Activated gamma-delta T cell treated with Interleukin-2 at 50 U/mL for 16 hours (primary cell): Measurements from ENCODE around the gene RIPK1.
"Not testable (repeated sequence)": the region's sequence is repeated elsewhere in the genome, so short reads cannot be mapped to it uniquely, and the experiment has no call there.

ENCODE experiments used
- DNase-seq: peaks from one replicate; pipeline ENCODE4 v3.0.0-alpha.2; 2020

RIPK1 gene

DNA sequence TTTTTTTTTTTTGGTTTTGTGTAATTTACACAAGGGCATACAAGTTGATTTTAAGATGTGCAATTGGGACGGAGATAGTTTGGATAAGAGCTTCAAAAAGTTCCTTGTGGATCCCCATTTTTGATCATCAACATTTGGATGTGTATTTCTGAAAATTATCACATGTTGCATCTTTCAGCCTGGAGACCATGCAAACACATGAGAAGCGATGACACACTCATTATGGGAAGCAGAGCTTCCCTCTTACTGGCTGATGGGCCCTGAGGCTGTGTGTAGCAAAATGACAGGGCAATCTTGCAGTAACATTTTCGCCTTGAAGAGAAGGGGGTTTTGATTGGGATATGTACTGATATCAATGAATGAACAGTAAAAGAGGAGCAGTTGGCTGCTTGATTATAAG is 22.0 kb upstream of the RIPK1 start:
- DNase-seq = no peak

DNA sequence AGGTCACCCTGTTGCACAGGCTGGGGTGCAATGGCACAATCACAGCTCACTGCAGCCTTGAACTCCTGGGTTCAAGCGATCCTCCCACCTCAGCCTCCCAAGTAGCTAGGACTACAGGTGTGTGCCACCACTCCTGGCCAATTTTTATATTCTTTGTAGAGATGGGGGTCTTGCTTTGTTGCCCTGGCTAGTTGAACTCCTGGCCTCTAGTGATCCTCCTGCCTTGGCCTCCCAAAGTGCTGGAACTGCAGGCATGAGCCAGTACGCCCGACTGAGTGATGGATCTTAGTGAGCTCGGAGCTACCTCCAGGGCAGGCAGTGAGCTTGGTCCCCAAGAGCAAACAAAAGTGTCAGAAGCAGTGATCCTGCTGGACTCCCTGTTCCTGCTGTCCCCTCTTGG is 20.3 kb upstream of the RIPK1 start:
- not testable (repeated sequence) for DNase-seq

DNA sequence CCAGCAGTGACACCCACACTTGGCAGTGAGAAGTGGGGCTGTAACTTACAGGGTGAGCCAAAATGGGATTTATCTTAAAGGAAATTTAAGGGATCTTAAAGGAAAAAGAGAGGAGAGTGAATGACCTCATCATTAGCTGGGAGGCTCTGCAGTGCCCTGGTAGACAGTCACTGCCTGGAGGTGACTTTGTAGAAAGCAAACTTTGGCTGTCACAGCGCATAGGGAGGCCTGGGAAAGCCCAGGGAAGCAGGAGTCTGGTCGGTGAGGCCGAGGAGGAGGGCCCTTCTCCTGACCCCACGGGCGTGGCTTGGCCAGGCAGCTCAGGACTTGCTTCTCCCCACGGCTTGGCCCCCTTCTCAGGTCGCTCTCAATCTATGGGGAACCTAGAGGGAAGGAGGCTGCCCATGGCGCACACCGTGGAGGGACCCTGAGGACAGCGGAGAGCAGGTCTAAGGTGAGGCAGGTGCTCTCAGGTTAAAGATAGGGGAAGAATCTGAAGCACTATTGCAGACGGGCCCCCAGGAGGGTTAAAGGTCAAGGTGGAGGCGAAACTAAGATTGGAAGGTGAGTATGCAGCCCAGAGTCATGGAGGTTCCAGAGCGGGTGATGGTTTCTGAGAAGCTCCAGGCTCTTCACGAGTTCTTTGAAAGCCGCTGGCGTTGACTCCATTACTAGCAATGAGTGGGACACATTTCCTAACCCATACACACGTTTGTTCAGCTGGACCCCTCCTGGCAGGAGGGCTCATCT is 15.6 kb upstream of the RIPK1 start:
- no peak for DNase-seq

DNA sequence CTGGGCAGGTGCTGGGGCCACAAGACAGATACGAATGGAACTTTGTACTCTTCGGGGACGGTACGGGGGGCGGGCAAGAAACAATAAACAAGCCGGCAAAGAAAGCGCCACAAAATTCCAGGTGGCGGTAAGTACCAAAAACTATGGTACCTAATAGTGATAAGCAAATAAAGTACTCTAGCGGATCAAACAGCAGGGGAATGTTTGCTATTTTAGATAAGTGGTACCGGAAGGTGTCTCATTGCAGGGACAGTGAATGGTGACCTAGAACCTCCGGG is 15.1 kb upstream of the RIPK1 start:
- no peak for DNase-seq

DNA sequence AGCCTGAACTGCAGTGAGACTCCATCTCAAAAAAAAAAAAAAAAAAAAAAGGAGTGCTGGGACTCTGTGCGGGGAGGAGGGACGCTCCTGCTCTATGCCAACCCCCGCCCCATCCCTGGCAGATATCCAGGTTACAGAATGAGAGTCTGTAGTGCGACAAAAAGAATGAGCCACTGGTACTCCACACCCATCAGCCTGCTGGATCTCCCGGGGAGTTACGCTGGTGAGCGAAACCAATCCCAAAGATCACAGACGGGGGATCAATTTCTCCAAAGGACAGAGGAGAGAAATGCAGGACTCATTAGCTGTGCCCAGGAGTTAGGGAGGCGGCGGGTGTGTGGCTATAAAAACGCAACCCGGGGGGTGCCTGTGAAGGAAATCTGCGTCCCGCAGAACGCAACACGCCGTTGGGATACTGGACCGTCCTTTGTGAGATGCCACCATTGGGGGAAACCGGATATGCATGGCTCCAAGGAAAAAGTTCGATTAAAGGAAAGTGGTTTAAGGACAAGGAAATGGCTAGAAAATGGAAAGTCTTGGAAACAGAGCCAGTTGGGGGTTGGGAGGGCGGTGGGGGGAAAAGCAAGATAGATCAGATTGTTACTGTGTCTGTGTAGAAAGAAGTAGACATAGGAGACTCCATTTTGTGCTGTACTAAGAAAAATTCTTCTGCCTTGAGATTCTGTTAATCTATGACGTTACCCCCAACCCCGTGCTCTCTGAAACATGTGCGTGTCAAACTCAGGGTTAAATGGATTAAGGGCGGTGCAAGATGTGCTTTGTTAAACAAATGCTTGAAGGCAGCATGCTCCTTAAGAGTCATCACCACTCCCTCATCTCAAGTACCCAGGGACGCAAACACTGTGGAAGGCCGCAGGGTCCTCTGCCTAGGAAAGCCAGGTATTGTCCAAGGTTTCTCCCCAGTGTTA is 13.8 kb upstream of the RIPK1 start:
- not testable (repeated sequence) for DNase-seq

DNA sequence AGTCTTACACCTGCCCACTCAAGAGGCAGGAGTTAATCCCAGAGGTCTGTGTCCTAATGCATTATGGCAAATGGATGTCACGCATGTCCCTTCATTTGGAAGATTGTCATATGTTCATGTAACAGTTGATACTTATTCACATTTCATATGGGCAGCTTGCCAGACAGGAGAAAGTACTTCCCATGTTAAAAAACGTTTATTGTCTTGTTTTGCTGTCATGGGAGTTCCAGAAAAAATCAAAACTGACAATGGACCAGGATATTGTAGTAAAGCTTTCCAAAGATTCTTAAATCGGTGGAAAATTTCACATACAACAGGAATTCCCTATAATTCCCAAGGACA is 13.2 kb upstream of the RIPK1 start:
- not testable (repeated sequence) for DNase-seq

DNA sequence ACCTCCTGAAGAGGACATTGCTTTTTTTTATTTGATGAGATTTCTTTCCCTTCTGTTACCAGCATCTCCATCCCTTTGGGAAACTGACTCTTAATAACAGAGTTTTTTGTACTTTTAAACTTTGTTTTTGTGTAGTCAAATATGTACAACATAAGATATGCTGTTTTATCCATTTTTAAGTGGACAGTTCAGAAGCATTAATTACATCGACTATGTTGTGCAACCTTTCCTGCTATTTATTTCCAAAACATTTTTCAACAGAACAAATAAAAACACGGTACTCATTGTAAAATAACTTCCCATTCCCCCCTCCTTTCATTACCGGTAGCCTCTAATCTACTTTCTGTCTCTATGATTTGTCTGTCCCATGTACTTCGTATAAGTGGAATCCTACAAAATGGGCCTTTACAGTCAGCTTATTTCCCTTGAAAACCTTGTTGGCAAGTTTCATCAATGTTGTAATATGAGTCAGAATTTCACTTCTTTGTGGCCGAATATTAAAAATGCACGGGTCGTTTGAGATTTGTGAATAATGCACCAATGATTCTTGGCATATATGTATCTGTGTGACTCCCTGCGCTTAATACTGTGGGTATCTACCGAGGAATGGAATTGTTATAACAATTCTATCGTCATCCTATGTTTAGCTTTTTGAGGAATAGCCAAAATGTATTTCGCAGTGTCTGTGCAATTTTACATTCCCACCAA is 11.1 kb upstream of the RIPK1 start:
- DNase-seq = no peak

DNA sequence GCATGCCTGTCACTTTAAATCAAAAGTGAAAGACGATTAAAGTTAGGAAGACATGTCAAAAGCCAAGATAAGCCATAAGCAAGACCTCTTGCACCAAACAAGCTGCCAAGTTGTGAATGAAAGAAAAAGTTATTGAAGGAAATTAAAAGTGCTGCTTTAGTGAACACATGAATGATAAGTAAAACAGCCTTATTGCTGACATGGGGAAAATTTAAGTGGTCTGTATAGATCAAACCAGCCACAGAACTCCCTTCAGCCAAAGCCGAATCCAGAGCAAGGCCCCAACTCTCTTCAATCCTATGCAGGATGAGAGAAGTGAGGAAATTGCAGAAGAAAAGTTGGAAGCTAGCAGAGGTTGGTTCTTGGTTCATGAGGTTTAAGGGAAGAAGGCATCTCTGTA is 9.3 kb upstream of the RIPK1 start:
- no peak for DNase-seq

DNA sequence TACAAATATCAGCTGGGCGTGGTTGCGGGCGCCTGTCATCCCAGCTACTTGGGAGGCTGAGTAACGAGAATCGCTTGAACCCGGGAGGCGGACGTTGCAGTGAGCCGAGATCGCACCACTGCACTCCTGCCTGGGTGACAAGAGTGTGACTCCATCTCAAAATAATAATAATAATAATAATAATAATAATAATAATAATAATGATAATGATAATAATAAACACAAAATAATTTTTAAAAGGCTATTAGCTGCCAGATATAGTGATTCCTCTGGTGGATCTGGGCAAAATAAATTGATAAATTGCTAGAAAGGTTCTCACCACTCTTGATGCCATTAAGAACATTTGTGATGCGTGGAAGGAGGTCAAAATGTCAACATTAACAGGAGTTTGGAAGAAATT is 8.2 kb upstream of the RIPK1 start:
- DNase-seq = not testable (repeated sequence)

DNA sequence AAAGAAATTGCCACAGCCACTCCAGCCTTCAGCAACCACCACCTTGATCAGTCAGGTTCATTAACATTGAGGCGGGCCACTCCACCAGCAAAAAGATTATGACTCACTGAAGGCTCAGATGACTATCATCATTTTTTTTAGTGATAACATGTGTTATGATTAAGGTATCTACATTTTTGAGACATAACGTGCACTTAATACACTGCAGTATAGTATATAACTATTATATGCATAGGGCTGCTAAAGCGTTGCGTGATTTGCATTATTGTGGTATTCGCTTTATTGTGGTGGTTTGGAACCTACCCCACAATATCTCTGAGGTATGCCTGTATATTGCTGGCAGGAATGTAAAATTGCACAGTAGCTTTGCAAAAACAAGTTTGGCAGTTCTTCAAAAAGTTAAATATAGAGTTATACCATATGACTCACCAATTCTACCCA is 6.8 kb upstream of the RIPK1 start:
- no peak for DNase-seq

DNA sequence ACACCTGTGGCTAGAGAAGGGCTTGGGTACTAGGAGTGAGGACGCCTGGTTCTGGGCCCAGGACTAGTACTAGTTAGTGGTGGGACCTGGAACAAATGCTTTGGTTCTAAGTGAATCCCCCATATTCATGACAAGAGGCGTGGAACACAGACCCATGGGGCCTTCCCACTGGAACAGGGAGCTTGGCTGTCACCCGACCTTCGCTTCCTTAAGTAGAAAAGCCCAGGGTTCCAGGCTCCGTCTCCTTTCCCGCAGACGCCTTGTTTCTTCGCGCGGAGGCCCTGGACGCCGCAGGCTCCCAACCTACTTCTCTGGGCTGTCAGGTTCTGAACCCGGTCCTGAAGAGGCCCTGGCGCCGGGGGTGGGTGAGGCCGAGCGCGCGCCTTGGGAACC is 5.0 kb upstream of the RIPK1 start:
- not testable (repeated sequence) for DNase-seq

DNA sequence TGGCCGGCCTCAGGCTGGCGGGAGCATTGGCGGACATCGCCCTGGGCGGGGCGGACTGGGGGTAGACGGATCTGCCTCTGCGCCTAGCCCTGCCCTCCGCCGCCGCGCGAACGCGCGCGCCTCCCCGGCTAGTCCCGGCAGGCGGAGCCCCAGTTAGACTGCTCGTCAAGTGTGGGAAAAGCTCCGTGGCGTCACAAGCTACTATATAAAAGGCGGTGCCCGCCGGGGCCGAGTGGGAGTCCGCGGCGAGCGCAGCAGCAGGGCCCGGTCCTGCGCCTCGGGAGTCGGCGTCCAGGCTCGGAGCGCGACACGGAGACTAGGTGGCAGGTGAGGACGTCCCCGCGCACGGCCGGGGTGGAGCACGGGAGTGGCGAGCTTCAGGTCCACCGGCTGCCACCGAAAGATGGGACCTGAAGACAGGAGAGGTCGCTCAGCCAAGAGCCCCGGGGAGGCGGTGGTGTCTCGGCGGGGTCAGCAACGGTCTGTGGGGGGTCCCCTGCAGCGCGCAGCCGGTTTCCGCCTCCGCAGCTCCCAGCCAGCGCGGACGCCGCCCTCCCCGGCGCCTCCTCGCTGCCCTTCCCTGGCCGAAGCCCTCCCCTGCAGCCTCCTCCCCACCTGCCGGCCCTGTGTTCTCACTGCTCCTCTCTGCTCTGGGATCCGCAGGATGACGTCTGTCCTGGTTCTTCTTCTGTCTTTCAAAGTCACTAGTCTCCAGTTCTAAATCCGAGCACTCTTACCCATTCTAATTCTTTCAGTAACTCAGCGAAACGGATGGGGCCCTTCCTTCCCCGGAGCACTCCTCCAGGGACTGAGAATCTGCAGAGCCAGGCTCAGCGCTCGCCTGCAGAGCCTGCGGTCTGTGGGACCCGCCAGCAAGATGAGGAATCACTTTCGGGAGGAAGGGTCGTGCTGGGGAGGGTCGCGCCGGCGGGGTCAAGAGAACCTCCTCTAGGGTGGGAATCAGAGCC is 4.3 kb upstream of the RIPK1 start:
- peak; percentile 83 for DNase-seq

DNA sequence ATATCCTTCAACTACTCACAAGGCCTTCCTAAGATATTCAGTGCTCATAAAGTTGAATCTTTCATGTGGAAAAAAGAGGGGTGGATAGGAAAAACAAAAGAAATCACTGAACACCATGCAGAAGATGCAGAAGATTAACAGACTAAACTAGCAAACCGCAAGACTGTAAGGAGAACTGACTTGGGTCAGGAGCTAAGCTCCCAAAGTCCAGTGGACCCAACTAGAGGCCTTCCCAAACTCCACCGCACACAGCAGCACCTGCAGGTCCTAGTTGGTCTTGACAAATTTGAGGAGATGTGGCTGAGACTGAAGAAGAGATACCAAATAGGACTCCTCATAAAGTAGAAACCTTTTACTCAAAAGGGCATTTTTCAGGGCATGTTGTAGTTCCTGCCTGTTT is 3.3 kb downstream of the RIPK1 start:
- DNase-seq = no peak

DNA sequence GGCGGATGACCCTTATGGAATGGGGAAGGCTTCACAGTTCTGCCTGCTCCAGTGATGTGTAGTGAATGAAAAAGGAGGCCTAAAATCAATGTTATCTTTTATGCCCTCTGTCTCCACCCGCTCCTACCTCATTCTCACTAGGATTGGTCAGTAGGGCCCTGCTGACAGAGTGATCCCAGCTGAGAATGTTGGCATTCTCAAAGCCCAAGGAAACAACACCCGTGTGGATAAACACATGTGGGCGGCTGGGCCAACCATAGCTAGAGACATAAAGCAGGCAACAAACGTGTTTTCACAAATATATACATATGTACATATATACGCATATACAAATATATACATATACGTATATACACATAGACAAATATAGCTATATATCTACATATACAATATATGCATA is 4.5 kb downstream of the RIPK1 start:
- DNase-seq = no peak

DNA sequence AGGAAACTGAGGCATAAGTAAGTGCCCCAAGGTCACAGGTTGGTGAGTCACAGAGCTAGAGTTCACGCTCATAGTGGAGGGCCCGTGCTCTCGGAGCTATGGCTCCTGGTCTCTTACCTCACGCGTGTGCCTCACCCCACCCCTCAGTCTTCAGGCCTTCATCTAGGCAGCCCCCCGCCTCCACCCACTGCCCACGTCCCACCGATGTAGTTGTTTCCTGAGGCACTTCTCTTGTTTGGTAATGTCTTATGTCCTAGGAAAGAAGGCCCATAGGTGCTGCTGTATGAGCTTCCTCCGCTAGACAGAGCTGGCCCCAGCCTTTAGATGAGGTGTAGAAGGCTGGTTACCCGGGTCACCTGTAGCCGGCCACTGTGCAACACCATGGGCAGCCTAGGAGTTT is 5.1 kb downstream of the RIPK1 start:
- DNase-seq = no peak

DNA sequence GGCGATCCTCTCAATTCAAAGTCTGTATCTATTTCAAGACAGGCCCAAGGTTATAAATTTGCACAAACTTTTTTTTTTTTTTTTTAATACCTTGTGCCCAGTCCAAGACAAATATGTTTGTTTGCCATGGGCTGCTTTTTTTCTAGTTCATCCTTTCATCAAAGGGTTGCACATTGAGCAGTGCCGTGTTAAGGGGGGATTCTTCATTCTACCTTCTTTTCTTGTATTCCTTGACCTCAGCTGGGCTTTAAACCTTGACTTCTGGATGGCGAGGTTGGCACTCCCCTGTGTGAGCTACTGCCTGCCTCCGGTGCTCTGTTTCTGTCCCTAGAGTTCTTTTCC is 7.4 kb downstream of the RIPK1 start:
- no peak for DNase-seq

DNA sequence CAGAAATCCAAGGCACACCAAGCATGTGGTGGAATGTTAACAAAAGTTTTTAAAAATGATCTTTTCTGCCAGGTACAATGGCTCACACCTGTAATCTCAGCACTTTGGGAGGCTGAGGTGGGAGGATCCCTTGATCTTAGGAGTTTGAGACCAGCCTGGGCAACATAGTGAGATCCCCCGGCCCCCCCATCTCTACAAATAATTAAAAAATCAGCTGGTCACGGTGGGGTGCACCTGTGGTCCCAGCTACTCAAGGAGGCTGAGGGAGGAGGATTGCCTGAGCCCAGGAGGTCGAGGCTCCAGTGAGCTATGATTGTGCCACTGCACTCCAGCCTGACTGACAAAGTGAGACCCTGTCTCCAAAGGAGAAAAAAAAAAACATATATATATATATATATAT is 8.0 kb downstream of the RIPK1 start:
- DNase-seq = no peak

DNA sequence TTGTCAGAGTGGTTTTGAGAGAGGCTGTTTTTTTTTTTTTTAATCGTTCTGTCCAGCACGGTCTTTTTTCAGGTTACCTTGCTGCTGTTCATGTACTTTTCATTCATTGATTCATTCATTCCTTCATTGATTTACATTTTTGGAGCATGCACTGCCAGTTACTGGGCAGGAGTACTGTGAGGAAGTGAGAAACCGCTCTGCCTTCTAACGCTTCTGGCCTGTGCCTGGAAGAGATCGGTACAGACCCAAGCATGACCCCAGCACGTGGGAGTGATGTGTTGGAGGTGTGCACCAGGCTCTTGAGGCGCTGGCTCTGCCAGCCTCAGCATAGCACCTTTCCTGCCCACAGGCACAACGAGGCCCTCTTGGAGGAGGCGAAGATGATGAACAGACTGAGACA is 9.1 kb downstream of the RIPK1 start:
- no peak for DNase-seq

DNA sequence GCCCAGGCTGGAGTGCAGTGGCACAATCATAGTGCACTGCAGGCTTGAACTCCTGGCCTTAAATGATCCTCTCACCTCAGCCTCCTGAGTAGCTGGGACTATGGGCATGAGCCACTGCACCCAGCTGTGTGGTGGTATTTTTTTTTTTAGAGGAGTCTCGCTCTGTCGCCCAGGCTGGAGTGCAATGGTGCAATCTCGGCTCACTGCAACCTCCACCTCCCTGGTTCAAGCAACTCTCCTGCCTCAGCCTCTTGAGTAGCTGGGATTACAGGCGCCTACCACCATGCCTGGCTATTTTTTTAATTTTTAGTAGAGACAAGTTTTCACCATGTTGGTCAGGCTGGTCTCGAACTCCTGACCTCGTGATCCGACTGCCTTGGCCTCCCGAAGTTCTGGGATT is 10.7 kb downstream of the RIPK1 start:
- not testable (repeated sequence) for DNase-seq

DNA sequence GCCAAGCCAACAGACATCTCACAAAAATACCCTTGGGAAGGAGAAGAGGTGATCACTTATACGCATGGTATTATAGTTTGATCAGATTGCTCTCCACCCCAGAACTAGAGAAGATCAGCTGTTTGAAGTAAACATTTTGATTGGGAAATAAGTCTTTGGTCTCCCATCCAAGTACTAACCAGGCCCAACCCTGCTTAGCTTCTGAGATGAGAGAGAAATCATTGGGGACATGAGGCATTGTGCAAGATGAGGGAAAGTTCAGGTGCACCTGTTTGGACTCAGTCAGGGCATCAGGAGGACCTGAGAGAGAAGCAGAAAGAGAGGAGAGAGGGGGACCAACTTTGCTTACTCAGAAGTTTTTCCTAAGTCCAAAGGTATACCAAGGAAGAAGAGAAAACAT is 11.4 kb downstream of the RIPK1 start:
- DNase-seq = no peak

DNA sequence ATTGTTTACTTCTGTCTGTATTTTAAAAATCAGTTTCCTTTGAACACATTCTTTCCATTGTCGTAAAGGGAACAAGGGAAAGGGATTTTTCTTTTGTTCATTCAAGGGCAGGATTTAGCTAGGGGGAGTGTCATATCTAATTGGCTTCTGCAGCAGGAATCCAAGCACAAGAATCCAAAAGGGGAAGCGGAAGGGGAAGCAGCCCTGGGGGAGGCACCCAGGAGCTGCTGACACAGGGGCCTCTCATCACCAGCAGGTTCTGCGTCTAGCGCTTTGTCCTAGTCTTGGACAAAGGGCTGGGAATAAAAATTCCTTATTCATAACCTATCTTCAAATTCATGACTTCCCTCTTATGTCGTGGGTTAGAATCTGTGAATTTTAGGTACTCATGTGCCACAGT is 13.7 kb downstream of the RIPK1 start:
- DNase-seq = no peak

DNA sequence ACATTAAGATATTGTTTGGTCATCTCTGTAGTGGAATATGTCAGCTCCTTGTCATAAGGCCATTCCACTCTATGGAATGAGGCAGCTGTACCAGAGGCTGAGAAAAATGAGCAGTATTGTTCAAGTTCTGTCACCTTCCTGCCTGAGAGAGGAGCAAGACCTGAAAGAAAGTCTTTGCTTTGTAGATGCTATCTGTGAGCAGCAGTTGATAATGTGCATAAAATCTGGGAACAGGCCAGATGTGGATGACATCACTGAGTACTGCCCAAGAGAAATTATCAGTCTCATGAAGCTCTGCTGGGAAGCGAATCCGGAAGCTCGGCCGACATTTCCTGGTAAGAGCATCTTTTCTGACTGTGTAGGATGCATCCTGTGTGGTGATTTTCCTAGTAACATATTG is 16.8 kb downstream of the RIPK1 start:
- no peak for DNase-seq
